ENCODE results near the gene FHOD1. TPM values are rescaled to one million over a fixed set of nuclear protein-coding genes. Genes with fewer than 3 reads are reported as not detected.
A peak's percentile ranks its signal among the peaks of the same experiment; 100 is the strongest.

The FHOD1 gene
- total and polyA plus RNA-seq, 9 of the 15 experiments (the other 6 are each of a cell fraction or from before 2014, with no cell fraction given) = 18.7 to 126 (median 32.3) TPM

- TF ChIP-seq RERE (CRISPR knock-in tag; IDR thresholded peaks at IDR 0.05; ENCODE audit: borderline replicate concordance) (no peak), KDM4B (IDR thresholded peaks at IDR 0.05; ENCODE audit: borderline replicate concordance in 2 of 2, low read depth in 1 of 2) (no peak), ZC3H4 (CRISPR knock-in tag; IDR thresholded peaks at IDR 0.05; ENCODE audit: borderline replicate concordance) (no peak), TAF15 (IDR thresholded peaks at IDR 0.05; ENCODE audit: low read depth, low read length) (no peak), EP400 (IDR thresholded peaks at IDR 0.05) (no peak), SAP30 (IDR thresholded peaks at IDR 0.05; ENCODE audit: borderline replicate concordance, insufficient read depth, low read depth, low read length, poor library complexity, severe bottlenecking) (peak; percentile 19), CEBPB (tag; IDR thresholded peaks at IDR 0.05) (no peak), NR1H2 (CRISPR knock-in tag; IDR thresholded peaks at IDR 0.05) (no peak), FOXA1 (IDR thresholded peaks at IDR 0.05; ENCODE audit: borderline replicate concordance) (no peak), ZBTB1 (CRISPR knock-in tag; IDR thresholded peaks at IDR 0.05; ENCODE audit: borderline replicate concordance, low read depth) (no peak), PRMT5 (CRISPR knock-in tag; IDR thresholded peaks at IDR 0.05) (no peak), TCF3 (CRISPR knock-in tag; IDR thresholded peaks at IDR 0.05) (no peak), ZNF589 (CRISPR knock-in tag; IDR thresholded peaks at IDR 0.05; ENCODE audit: low read depth) (no peak), RBM14 (IDR thresholded peaks at IDR 0.05; ENCODE audit: borderline replicate concordance, insufficient read depth, low read depth, low read length) (no peak), SMAD1 (IDR thresholded peaks at IDR 0.05; ENCODE audit: low read depth, low read length, partially characterized antibody) (no peak), ZNF75A (CRISPR knock-in tag; IDR thresholded peaks at IDR 0.05) (no peak), ZNF766 (CRISPR knock-in tag; conservative IDR thresholded peaks at IDR 0.05) (0 out of 2 replicates have a peak, but pooled peaks have one; percentile 16), MNT (conservative IDR thresholded peaks at IDR 0.05) (no peak), MXI1 (IDR thresholded peaks at IDR 0.05; ENCODE audit: low read depth, low read length) (no peak), ZNF217 (CRISPR knock-in tag; IDR thresholded peaks at IDR 0.05) (no peak)
- TF ChIP-seq, protein P1, sequence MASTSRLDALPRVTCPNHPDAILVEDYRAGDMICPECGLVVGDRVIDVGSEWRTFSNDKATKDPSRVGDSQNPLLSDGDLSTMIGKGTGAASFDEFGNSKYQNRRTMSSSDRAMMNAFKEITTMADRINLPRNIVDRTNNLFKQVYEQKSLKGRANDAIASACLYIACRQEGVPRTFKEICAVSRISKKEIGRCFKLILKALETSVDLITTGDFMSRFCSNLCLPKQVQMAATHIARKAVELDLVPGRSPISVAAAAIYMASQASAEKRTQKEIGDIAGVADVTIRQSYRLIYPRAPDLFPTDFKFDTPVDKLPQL (IDR thresholded peaks at IDR 0.05; ENCODE audit: extremely low read depth, insufficient read length) = no peak
These were observed 507 bp downstream of the FHOD1 start (continued) for GRCh38 chr16:67246756-67247191.

Data from K562 (cell line).